RWPE2 (cell line): Measurements from ENCODE around the gene SLC4A8.

Experiments used
- ATAC-seq: fragments of 200-7000 bp; cut with Tn5 transposase; 3 replicates; pipeline ENCODE4 v1.9.1; 2021; ENCODE audit warnings: low read depth
- DNase-seq: peaks from one replicate; pipeline ENCODE4 v3.0.0-alpha.2; 2020; ENCODE audit warnings: low spot score
- H3K27ac ChIP-seq: fragments of 450-650 bp; 2 replicates; pipeline ENCODE4 v1.5.1; 2017; ENCODE audit warnings: mild to moderate bottlenecking; ENCODE audit not compliant: poor library complexity, severe bottlenecking
- H3K27me3 ChIP-seq: fragments of 250-450 bp; sonication (Bioruptor Pico); 2 replicates; pipeline ENCODE4 v1.5.1; 2021; ENCODE audit warnings: mild to moderate bottlenecking, moderate library complexity; ENCODE audit not compliant: insufficient read depth, poor library complexity, severe bottlenecking
- H3K36me3 ChIP-seq: fragments of 250-450 bp; sonication (Bioruptor Pico); 2 replicates; pipeline ENCODE4 v1.5.1; 2020; ENCODE audit warnings: low read depth, mild to moderate bottlenecking, moderate library complexity
- H3K4me1 ChIP-seq: fragments of 250-450 bp; sonication (Bioruptor Pico); 2 replicates; pipeline ENCODE4 v1.5.1; 2021; ENCODE audit warnings: mild to moderate bottlenecking, moderate library complexity; ENCODE audit not compliant: insufficient read depth, poor library complexity, severe bottlenecking
- H3K4me3 ChIP-seq: fragments of 250-450 bp; sonication (Bioruptor Pico); 2 replicates; pipeline ENCODE4 v1.5.1; 2021; ENCODE audit warnings: mild to moderate bottlenecking, moderate library complexity; ENCODE audit not compliant: severe bottlenecking
- H3K9me3 ChIP-seq: fragments of 250-450 bp; sonication (Bioruptor Pico); 2 replicates; pipeline ENCODE4 v1.5.1; 2021; ENCODE audit warnings: mild to moderate bottlenecking, moderate library complexity; ENCODE audit not compliant: severe bottlenecking
- CTCF ChIP-seq: fragments of 450-650 bp; IDR thresholded peaks from one replicate; pipeline ENCODE4 v1.5.1; 2017; ENCODE audit warnings: mild to moderate bottlenecking, moderate library complexity; ENCODE audit not compliant: poor library complexity, severe bottlenecking

SLC4A8 gene

GRCh38 chr12:51547606-51548005, 123.0 kb downstream of the SLC4A8 start:
- DNase-seq = no peak
- TF ChIP-seq CTCF = no peak
- no peaks in the 10 kb centered on the region for H3K4me1 ChIP-seq

GRCh38 chr12:51548241-51548640, 123.6 kb downstream of the SLC4A8 start:
- no peak for TF ChIP-seq CTCF
- Histone ChIP-seq H3K27ac (no peak overlapping the region), H3K4me3 (no peak overlapping the region), H3K9me3 (no peaks in the 10 kb centered on the region), H3K4me1 (no peaks in the 10 kb centered on the region), H3K36me3 (no peaks in the 10 kb centered on the region), H3K27me3 (peaks cover 5% of the 10 kb centered on the region)
- DNase-seq (no peak), ATAC-seq (no peak)

More at GRCh38 chr12:51547606-51548005, 123.0 kb downstream of the SLC4A8 start:
- Histone ChIP-seq H3K9me3 (no peaks in the 10 kb centered on the region), H3K36me3 (no peaks in the 10 kb centered on the region), H3K27ac (no peak overlapping the region), H3K27me3 (peaks cover 5% of the 10 kb centered on the region), H3K4me3 (no peak overlapping the region)
- no peak for ATAC-seq

GRCh38 chr12:51549637-51550036, 125.0 kb downstream of the SLC4A8 start:
- Histone ChIP-seq H3K36me3 (no peaks in the 10 kb centered on the region), H3K27ac (no peak overlapping the region), H3K27me3 (peaks cover 6% of the 10 kb centered on the region), H3K4me1 (no peaks in the 10 kb centered on the region), H3K9me3 (no peaks in the 10 kb centered on the region), H3K4me3 (no peak overlapping the region)
- ATAC-seq (no peak), DNase-seq (no peak)
- no peak for TF ChIP-seq CTCF
